Keratinocyte (primary cell): Measurements from ENCODE around the gene TRAPPC11. TPM values are rescaled to one million over a fixed set of nuclear protein-coding genes. Genes with fewer than 3 reads are reported as not detected.

Experiments
- DNase-seq: peaks from one replicate; pipeline ENCODE4 v3.0.0-alpha.2; 2011; ENCODE audit warnings: low read depth, missing footprints, low spot score
- FAIRE-seq: peaks from 2 replicates; lab custom pipeline; 2011; peaks lifted over from hg19 to GRCh38; lab: Jason Lieb, UNC
- H2AFZ ChIP-seq: 2 replicates; pipeline ENCODE4 v1.6.0; 2012; ENCODE audit warnings: low read length, control low read depth, inconsistent platforms; ENCODE audit not compliant: control insufficient read depth
- H3K27ac ChIP-seq: 2 replicates; pipeline ENCODE4 v1.5.1; 2011; ENCODE audit warnings: low read length; ENCODE audit not compliant: control insufficient read depth, insufficient read depth
- H3K27me3 ChIP-seq: 3 replicates; pipeline ENCODE4 v1.6.0; 2011; ENCODE audit warnings: low read length; ENCODE audit not compliant: control insufficient read depth, insufficient read depth; ENCODE audit errors: extremely low read depth
- H3K36me3 ChIP-seq, 2 experiments: 2 replicates in 1 of 2; 3 replicates in 1 of 2; pipeline ENCODE4 v1.5.1; 2011; ENCODE audit warnings: low read length in 2 of 2, mild to moderate bottlenecking in 1 of 2; ENCODE audit not compliant: control insufficient read depth in 2 of 2, insufficient read depth in 2 of 2; ENCODE audit errors: extremely low read depth in 1 of 2
- H3K4me1 ChIP-seq: 3 replicates; pipeline ENCODE4 v1.5.1; 2011; ENCODE audit warnings: low read length; ENCODE audit not compliant: control insufficient read depth, insufficient read depth; ENCODE audit errors: extremely low read depth
- H3K4me2 ChIP-seq: 3 replicates; pipeline ENCODE4 v1.6.0; 2011; ENCODE audit warnings: low read depth, low read length; ENCODE audit not compliant: control insufficient read depth, insufficient read depth; ENCODE audit errors: extremely low read depth
- H3K4me3 ChIP-seq, 3 experiments: fragments of 200-600 bp in 1 of 3; sonication (generic) in 1 of 3; 2 replicates in 2 of 3; 3 replicates in 1 of 3; pipeline ENCODE4 v1.5.1; 2011 to 2016; ENCODE audit warnings: low read length in 3 of 3, mild to moderate bottlenecking in 3 of 3, control low read depth in 2 of 3, inconsistent platforms in 1 of 3, low read depth in 1 of 3, mixed read lengths in 1 of 3, mixed run types in 1 of 3, moderate library complexity in 1 of 3; ENCODE audit not compliant: control insufficient read depth in 2 of 3, insufficient read depth in 2 of 3; ENCODE audit errors: extremely low read depth in 1 of 3
- H3K79me2 ChIP-seq: 2 replicates; pipeline ENCODE4 v1.6.0; 2012; ENCODE audit warnings: low read length; ENCODE audit not compliant: control insufficient read depth, insufficient read depth
- H3K9ac ChIP-seq: 3 replicates; pipeline ENCODE4 v1.6.0; 2011; ENCODE audit warnings: low read length; ENCODE audit not compliant: control insufficient read depth, insufficient read depth; ENCODE audit errors: extremely low read depth
- H3K9me1 ChIP-seq: 3 replicates; pipeline ENCODE4 v1.6.0; 2011; ENCODE audit warnings: low read length; ENCODE audit not compliant: control insufficient read depth, insufficient read depth; ENCODE audit errors: extremely low read depth
- H3K9me3 ChIP-seq: 2 replicates; pipeline ENCODE4 v1.5.1; 2012; ENCODE audit warnings: low read depth, low read length; ENCODE audit not compliant: control insufficient read depth
- H4K20me1 ChIP-seq: 3 replicates; pipeline ENCODE4 v1.6.0; 2011; ENCODE audit warnings: low read length; ENCODE audit not compliant: control insufficient read depth, insufficient read depth; ENCODE audit errors: extremely low read depth
- CTCF ChIP-seq, 3 experiments: IDR thresholded peaks in 1 of 3; conservative IDR thresholded peaks in 1 of 3; optimal IDR thresholded peaks in 1 of 3; 2 replicates in 2 of 3; 3 replicates in 1 of 3; pipeline versions ENCODE3 to v1.5.1; 2011; ENCODE audit warnings: low read length in 3 of 3, mild to moderate bottlenecking in 3 of 3, moderate library complexity in 2 of 3, control low read depth in 1 of 3, inconsistent platforms in 1 of 3; ENCODE audit not compliant: insufficient read depth in 2 of 3; ENCODE audit errors: extremely low read depth in 1 of 3
- EZH2 ChIP-seq: IDR thresholded peaks from one replicate; pipeline ENCODE4 v1.6.1; 2012; ENCODE audit warnings: inconsistent platforms, mild to moderate bottlenecking, low read length, moderate library complexity
- dilution Hi-C: fragments of 300-500 bp; cut with MboI; formaldehyde crosslinking; loops from one replicate; pipeline ENCODE4 v1.7.0; 2020; ENCODE audit warnings: low sequenced_read_pairs; ENCODE audit not compliant: extremely low pct_ligation_motif_present
- polyA plus RNA-seq, 5 experiments: library from polyadenylated mRNA; depleted of rRNA in 3 of 5; stranded (reverse) in 3 of 5; stranded (forward) in 1 of 5; unstranded in 1 of 5; fragments of >200 nt; gene quantifications; 1 replicate in 1 of 5; 2 replicates in 3 of 5; 3 replicates in 1 of 5; pipeline versions ENCODE4 v1.2.1 to v1.2.3, GENCODE V29; 2011 to 2012; ENCODE audit warnings: missing spikeins in 2 of 5, low read depth in 1 of 5, low replicate concordance in 1 of 5

The TRAPPC11 gene
- polyA plus RNA-seq, 1 donor (not counting 4 experiments of a cell fraction or from before 2014, with no cell fraction given) = 42.5 TPM

GRCh38 chr4:183610613-183611012 lies 48.5 kb upstream of the TRAPPC11 start:
- no peaks in the 10 kb centered on the region for H3K36me3 ChIP-seq
- peak overlapping the region in 1 of 3 experiments; percentile 35 for H3K4me3 ChIP-seq
- dilution Hi-C loops = no loop called here
- no peak for TF ChIP-seq CTCF (optimal IDR thresholded peaks at IDR 0.05 in 1 of 3, IDR thresholded peaks at IDR 0.05 in 1 of 3, conservative IDR thresholded peaks at IDR 0.05 in 1 of 3; ENCODE audit: extremely low read depth in 1 of 3, insufficient read depth in 2 of 3, low read length in 3 of 3)
- no peak for TF ChIP-seq EZH2
- peak overlapping the region; percentile 43 for H3K9ac ChIP-seq
- no peaks in the 10 kb centered on the region for H4K20me1 ChIP-seq
- peaks cover 33% of the 10 kb centered on the region for H3K4me1 ChIP-seq
- DNase-seq = no peak
- no peaks in the 10 kb centered on the region for H3K27me3 ChIP-seq
- no peaks in the 10 kb centered on the region for H3K79me2 ChIP-seq
- H3K4me2 ChIP-seq = peak overlapping the region; percentile 58
- H3K27ac ChIP-seq = peak overlapping the region; percentile 27
- H2AFZ ChIP-seq = peak overlapping the region; percentile 58
- no peaks in the 10 kb centered on the region for H3K9me1 ChIP-seq
- FAIRE-seq = no peak
- no peaks in the 10 kb centered on the region for H3K9me3 ChIP-seq

DNA sequence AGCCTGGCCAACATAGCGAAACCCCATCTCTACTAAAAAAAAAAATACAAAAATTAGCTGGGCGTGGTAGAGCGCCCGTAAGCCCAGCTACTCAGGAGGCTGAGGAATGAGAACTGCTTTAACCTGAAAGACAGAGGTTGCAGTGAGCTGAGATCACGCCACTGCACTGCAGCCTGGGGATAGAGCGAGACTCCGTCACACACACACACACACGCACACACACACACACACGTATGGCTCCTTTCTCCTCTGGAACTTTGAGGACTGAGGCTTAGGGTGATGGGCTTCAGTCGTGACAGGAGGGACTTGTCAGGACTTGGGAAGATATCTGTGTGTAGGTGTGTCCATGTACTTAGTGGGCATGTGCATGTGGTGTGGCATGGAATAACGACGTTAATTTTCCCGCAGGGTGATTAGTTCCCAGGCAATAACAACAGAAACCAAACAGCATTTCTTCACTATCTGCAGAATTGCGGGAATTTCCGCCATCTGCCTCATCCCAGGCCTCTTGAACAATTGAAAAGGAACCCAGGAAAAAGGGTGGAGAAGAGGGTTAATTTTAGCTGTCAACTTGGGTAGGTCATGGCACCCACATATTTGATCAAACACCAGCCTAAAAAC lies 47.8 kb upstream of the TRAPPC11 start:
- peak; percentile 62 for FAIRE-seq
- Histone ChIP-seq H3K79me2 (no peaks in the 10 kb centered on the region), H3K27ac (peak overlapping the region; percentile 28), H3K36me3 (no peaks in the 10 kb centered on the region), H2AFZ (peak overlapping the region; percentile 88), H3K9ac (peak overlapping the region; percentile 43), H3K27me3 (no peaks in the 10 kb centered on the region), H3K9me3 (no peaks in the 10 kb centered on the region), H4K20me1 (no peaks in the 10 kb centered on the region), H3K9me1 (no peaks in the 10 kb centered on the region), H3K4me3 (no peak overlapping the region), H3K4me1 (peaks cover 33% of the 10 kb centered on the region), H3K4me2 (peak overlapping the region; percentile 58)
- dilution Hi-C loops = no loop called here
- no peak for DNase-seq
- no peak for TF ChIP-seq CTCF (optimal IDR thresholded peaks at IDR 0.05 in 1 of 3, IDR thresholded peaks at IDR 0.05 in 1 of 3, conservative IDR thresholded peaks at IDR 0.05 in 1 of 3; ENCODE audit: extremely low read depth in 1 of 3, insufficient read depth in 2 of 3, low read length in 3 of 3)
